HEK293 (cell line): ENCODE results near the gene GTF3C4.

Source experiments
- ZXDB ChIP-seq: fragments of 450-650 bp; formaldehyde crosslinking; IDR thresholded peaks from 2 replicates; pipeline ENCODE4 v1.5.1; 2016; ENCODE audit warnings: missing biosample characterization, missing genetic modification characterization
- TF ChIP-seq, protein P1 (sequence below): fragments of 450-650 bp; formaldehyde crosslinking; IDR thresholded peaks from 2 replicates; pipeline ENCODE4 v1.5.1; 2016; ENCODE audit warnings: missing biosample characterization, missing genetic modification characterization

DNA sequence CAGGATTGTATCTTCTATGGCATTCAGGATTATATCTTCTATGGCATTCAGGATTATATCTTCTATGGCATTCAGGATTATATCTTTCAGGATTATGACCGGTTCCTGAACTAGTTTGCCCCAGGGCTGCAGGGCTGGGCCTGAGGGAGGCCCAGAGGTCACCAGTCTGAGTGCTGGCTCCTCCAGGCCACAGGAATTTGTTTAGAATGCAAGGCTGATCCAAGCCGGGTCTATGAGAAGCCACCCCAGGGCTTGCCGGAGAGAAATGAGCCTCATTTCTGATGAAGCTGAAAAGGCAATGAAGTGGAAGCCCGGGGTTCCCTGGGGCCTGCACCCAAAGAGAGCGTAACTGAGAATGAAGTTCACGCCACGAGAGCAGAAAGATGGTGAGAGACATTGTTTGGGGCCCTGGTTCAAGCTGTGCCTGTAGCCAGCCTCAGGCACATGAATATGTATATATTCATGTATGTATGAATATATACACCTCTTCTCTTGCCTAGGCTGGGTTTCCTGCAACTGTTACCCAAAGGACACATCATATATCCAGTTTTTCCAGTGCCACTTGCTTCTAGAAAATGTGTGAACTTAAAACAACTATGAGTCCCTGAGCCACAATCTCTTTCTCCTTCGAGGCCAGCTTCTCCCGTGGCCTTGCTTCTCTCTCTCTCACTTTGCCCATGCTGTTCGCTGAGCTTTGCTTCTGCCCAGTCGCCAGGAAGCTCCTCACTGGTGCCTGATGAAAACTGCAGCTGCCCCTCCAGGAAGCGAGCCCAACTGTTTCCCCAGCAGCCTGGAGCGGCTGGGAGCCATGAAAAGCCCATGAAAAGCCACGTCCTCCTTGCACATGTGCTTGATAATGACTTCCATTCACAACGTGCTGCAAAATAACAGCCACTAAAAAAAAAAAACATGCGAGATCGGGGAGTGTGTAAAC lies 62.3 kb downstream of the GTF3C4 start:
- TF ChIP-seq, protein P1, sequence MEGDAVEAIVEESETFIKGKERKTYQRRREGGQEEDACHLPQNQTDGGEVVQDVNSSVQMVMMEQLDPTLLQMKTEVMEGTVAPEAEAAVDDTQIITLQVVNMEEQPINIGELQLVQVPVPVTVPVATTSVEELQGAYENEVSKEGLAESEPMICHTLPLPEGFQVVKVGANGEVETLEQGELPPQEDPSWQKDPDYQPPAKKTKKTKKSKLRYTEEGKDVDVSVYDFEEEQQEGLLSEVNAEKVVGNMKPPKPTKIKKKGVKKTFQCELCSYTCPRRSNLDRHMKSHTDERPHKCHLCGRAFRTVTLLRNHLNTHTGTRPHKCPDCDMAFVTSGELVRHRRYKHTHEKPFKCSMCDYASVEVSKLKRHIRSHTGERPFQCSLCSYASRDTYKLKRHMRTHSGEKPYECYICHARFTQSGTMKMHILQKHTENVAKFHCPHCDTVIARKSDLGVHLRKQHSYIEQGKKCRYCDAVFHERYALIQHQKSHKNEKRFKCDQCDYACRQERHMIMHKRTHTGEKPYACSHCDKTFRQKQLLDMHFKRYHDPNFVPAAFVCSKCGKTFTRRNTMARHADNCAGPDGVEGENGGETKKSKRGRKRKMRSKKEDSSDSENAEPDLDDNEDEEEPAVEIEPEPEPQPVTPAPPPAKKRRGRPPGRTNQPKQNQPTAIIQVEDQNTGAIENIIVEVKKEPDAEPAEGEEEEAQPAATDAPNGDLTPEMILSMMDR (tag by site-specific recombination): no peak
- TF ChIP-seq ZXDB (tag by site-specific recombination): no peak
